IPS-NIHi7 (cell line): ENCODE data around the gene ZFYVE21.
"Not testable (repeated sequence)": the region's sequence is repeated elsewhere in the genome, so short reads cannot be mapped to it uniquely, and the experiment has no call there.

Experiments used
- DNase-seq: peaks from one replicate; pipeline ENCODE4 v3.0.0; 2012; ENCODE audit warnings: mixed read lengths; ENCODE audit errors: extremely low spot score

The ZFYVE21 gene

GRCh38 chr14:103763730-103764488, 48.3 kb downstream of the ZFYVE21 start:
- no peak for DNase-seq

GRCh38 chr14:103765526-103765925, 49.9 kb downstream of the ZFYVE21 start:
- DNase-seq, result no peak

GRCh38 chr14:103767336-103767894, 51.8 kb downstream of the ZFYVE21 start:
- no peak for DNase-seq

GRCh38 chr14:103770500-103770899, 54.9 kb downstream of the ZFYVE21 start:
- no peak for DNase-seq

- peak; percentile 41 for DNase-seq
Observed at GRCh38 chr14:103770902-103771301, 55.3 kb downstream of the ZFYVE21 start.

- no peak for DNase-seq
Observed at GRCh38 chr14:103772078-103772712, 56.6 kb downstream of the ZFYVE21 start.

- DNase-seq, result no peak
Observed at GRCh38 chr14:103773521-103773920, 57.9 kb downstream of the ZFYVE21 start.

- no peak for DNase-seq
Observed at GRCh38 chr14:103775506-103775905, 59.9 kb downstream of the ZFYVE21 start.

- not testable (repeated sequence) for DNase-seq
Observed at GRCh38 chr14:103776319-103776718, 60.7 kb downstream of the ZFYVE21 start.

- no peak for DNase-seq
Observed at GRCh38 chr14:103782376-103782775, 66.8 kb downstream of the ZFYVE21 start.
